ENCODE measurements around the gene LITAFD. TPM values are rescaled to one million over a fixed set of nuclear protein-coding genes. Genes with fewer than 3 reads are reported as not detected.
"Not testable (repeated sequence)": the region's sequence is repeated elsewhere in the genome, so short reads cannot be mapped to it uniquely, and the experiment has no call there.

The LITAFD gene
- total RNA-seq, 4 donors from 2014 or later: not detected

- no peaks in the 10 kb centered on the region for H3K4me1 ChIP-seq
- no peaks in the 10 kb centered on the region for H3K9me3 ChIP-seq
- no peak for DNase-seq
- TF ChIP-seq CTCF (IDR thresholded peaks at IDR 0.05) (no peak), POLR2A (IDR thresholded peaks at IDR 0.05) (no peak)
- intact Hi-C loops (cut with DNase I; ENCODE audit: low total_unique reads): no loop called here
- H3K27ac ChIP-seq: no peak overlapping the region
- H3K4me3 ChIP-seq: no peak overlapping the region
- no peaks in the 10 kb centered on the region for H3K27me3 ChIP-seq
- H3K36me3 ChIP-seq: no peaks in the 10 kb centered on the region
Measured at GRCh38 chr16:8915722-8916301, 33.7 kb downstream of the LITAFD start.

- no peak for TF ChIP-seq CTCF (IDR thresholded peaks at IDR 0.05)
- no peak for TF ChIP-seq POLR2A (IDR thresholded peaks at IDR 0.05)
- no peaks in the 10 kb centered on the region for H3K27me3 ChIP-seq
- intact Hi-C loops (cut with DNase I; ENCODE audit: low total_unique reads): no loop called here
- no peaks in the 10 kb centered on the region for H3K36me3 ChIP-seq
- H3K9me3 ChIP-seq: no peaks in the 10 kb centered on the region
- no peak overlapping the region for H3K4me3 ChIP-seq
- DNase-seq: no peak
- no peaks in the 10 kb centered on the region for H3K4me1 ChIP-seq
- no peak overlapping the region for H3K27ac ChIP-seq
Measured at GRCh38 chr16:8916541-8917225, 34.5 kb downstream of the LITAFD start.

- intact Hi-C loops (cut with DNase I; ENCODE audit: low total_unique reads); H3K4me3 ChIP-seq; H3K4me1 ChIP-seq; DNase-seq; H3K36me3 ChIP-seq; H3K27me3 ChIP-seq; H3K27ac ChIP-seq; H3K9me3 ChIP-seq: not testable (repeated sequence)
Measured at GRCh38 chr16:8917336-8917735, 35.2 kb downstream of the LITAFD start.

GRCh38 chr16:8919089-8919933 is 37.2 kb downstream of the LITAFD start:
- TF ChIP-seq POLR2A (IDR thresholded peaks at IDR 0.05) (no peak), CTCF (IDR thresholded peaks at IDR 0.05) (no peak)
- Histone ChIP-seq H3K4me3 (no peak overlapping the region), H3K27ac (no peak overlapping the region), H3K4me1 (no peaks in the 10 kb centered on the region), H3K9me3 (no peaks in the 10 kb centered on the region), H3K27me3 (no peaks in the 10 kb centered on the region), H3K36me3 (no peaks in the 10 kb centered on the region)
- DNase-seq: no peak
- intact Hi-C loops (cut with DNase I; ENCODE audit: low total_unique reads): no loop called here

GRCh38 chr16:8919934-8920462 is 37.8 kb downstream of the LITAFD start:
- no peak overlapping the region for H3K27ac ChIP-seq
- H3K27me3 ChIP-seq: no peaks in the 10 kb centered on the region
- no peaks in the 10 kb centered on the region for H3K36me3 ChIP-seq
- DNase-seq: no peak
- TF ChIP-seq POLR2A (IDR thresholded peaks at IDR 0.05) (no peak), CTCF (IDR thresholded peaks at IDR 0.05) (no peak)
- intact Hi-C loops (cut with DNase I; ENCODE audit: low total_unique reads): no loop called here
- no peaks in the 10 kb centered on the region for H3K4me1 ChIP-seq
- no peaks in the 10 kb centered on the region for H3K9me3 ChIP-seq
- H3K4me3 ChIP-seq: no peak overlapping the region

All from uterus (tissue), 4 donors.